HG03342 (cell line): ENCODE results near the gene MAPK7.
A peak's percentile ranks its signal among the peaks of the same experiment; 100 is the strongest.

Source experiments
- ATAC-seq: cut with Tn5 transposase; IDR thresholded peaks from one replicate; pipeline ENCODE4 v1.9.1; 2021; ENCODE audit warnings: mild to moderate bottlenecking, moderate library complexity; ENCODE audit not compliant: unreplicated experiment

The MAPK7 gene

DNA sequence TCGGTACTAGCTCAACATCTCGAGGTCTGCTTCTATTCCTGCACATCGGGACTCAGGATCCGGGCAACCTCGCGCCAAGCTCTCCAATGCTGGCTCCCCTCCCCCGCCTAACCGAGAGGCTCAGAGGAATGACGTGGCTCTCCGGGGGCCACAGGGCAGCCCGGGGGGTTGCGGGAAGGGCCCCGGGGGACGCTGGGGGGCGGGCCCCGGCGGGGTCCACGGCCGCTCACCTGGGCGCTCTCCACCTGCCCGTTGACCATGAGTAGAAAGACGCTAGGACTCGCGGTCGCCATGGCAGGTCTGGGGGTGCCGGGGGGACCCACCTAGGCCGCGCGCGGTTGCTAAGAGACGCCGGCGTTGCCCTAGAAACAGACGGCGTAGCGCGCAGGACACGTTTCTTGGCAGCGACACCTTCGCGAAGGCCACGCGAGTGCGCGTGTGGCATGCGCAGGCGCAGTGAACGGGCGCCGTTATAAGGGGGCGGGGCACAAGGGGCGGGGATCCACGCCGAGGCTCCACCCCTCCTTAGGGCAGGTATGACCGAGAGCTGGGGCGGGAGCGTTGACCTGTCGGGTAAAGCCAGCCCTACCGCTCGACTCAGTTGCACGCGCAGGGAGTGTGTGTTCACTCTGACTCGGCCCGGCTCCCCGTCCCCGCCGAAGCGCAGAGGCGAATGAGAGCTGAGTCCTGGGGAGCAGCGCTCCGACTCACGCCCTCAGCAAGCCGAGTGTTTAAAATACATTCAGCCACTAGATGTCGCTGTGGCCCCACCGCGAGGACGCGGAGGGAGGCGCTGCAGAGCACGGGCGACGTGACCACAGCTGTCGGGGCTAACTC lies 15.8 kb upstream of the MAPK7 start, which contains the start of gene B9D1:
Gene B9D1 (minus strand): TSS at position 447 of the 837 bp plus-strand sequence. CDS start 154 bp downstream, at position 293.
- ATAC-seq, result peak; percentile 74

DNA sequence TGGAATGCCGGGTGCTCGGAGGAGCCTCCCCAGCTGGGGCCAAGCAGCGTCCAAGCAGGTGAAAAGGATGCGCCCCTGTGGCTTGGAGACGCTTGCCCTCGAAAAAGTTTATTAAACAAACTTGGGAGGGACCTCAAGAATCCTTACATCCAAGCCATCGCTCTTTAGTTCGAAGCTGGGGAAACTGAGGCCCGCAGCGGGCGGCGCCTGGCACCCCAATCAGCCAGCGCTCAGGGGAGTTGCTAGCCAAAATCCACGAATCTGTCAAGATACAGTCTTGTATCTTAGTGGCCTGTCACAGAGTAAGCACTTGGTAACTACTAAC lies 15.2 kb upstream of the MAPK7 start:
- ATAC-seq, result no peak

DNA sequence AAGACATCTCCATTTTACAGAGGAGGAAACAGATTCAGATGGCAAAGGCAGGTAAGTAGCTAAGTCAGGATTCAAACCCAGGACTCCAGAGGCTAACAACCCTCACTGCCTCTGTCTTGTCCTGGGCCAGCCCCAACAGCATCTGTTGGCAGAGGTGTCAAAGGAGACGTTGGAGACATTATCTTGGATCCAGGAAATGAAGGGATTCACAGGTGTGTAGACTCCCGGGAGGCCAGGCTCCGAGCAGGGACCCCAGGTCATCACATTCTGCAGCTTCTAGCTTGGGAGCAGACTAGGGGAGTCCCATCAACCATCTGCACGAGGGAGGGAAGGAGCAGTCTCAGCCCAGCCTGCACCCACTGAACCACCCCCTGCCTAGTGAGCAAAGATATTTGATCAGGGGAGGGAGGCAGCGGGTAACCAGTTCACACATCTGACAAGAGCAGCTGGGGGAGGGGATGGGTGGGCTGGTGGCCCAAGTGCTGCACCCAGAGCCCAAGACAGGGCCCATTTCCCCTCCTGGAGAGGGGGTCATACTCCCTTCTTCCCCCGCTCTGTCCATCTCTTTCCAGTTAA lies 14.8 kb upstream of the MAPK7 start:
- no peak for ATAC-seq

DNA sequence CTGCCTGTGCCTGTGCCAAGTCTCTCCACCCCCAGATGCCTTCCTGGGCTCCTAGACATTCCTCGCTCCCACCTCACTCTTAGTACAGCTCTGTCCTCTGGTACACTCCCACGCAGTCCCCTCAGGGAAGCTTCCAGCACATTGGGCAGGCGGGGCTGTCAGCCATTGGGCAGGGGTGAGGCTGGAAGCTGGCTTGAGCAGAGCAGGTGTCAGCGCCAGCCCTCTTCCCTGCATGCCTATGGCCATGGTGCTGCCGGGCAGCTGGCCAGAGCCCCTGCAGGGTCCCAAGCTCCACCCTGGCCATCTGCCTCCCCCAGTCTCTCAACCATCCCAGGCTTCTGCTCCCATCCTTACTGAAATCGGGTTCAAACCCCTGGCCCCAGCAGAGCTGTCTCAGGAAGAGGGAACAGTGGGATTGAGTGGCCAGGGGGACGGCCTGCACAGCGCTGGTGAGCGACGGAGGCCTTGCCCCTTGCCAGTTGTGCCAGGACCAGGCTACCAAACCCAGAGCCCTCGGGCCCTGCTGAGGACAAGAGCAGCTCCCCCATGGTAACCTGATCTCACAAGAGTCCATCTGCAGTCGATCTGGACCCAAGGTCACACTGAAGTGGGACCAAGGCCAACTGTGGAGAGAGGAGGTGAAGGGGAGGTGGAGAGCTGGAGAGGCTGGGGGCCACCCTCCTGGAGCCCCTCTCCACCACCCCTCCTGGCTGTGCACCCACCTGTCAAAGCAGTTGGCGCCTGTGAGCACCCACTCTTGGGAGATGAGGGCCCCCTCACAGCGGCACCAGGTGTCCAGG lies 13.4 kb upstream of the MAPK7 start:
- no peak for ATAC-seq

DNA sequence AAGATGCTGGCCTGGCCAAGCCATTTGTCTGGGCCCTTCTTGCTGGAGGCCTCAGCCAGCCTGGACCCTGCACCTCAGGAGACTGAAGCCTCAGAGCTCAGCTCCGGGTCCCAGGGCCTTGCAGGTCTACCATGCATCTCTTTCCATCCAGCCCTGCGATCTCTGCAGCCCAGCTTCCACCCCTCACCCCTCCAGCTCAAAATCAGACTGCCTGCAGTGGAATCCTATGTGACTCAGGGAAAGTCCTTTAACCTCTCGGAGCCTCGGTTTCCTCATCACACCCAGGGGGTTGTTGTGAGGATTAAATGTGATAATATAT lies 12.8 kb upstream of the MAPK7 start:
- no peak for ATAC-seq

DNA sequence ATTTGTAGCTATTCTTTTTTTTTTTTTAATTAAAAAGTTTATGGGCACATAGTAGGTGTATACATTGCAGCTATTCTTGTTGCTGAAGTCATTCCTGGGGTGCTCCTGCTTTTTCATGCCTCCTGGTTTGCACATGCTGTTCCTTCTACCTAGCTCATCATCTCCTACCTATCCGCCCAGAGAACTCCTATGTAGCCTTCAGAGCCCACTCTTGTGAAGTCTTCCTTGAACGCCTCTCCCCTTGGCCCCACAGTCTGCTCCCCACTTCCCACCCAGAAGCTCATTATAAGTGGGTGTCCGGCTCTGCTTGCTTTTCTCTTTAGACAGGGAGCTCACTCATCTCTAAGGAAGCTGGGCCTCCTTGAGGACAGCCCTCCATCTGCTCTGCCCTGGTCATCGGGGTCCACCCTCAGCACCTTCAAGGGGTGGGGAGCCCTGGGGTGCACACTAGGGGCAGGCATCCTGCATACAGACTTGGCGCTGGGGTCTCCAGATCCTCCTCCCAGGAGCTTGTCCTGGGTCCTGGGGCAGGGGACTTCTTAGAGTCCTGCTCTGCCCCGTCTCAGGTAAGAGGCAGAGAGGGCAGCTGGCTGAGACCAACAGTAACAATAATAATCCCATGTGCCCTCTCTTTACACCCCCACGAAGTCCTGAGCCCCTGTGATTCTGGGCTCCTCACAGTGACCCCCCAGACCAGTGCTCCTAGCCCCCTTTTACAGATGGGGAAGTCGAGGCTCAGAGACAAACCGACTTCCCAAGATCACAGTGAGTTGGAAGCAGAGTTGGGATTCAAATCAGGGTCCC lies 12.3 kb upstream of the MAPK7 start:
- no peak for ATAC-seq

DNA sequence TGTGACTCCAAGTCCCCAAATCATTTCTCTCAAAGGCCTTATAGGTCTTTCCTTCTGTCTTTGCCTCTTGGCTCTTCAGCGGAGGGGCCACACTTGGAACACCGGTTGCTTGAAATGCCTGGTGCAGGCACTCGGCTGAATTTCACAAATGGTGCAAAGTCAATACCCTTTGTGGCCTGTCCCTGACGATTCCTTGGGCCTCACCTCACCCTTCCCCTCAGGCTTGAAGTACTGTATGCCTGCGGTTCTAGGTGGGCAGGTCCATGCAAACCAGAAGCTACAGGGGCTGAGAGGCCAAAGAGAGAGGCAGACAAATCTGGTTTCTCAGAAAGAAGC lies 11.7 kb upstream of the MAPK7 start:
- ATAC-seq, result no peak

DNA sequence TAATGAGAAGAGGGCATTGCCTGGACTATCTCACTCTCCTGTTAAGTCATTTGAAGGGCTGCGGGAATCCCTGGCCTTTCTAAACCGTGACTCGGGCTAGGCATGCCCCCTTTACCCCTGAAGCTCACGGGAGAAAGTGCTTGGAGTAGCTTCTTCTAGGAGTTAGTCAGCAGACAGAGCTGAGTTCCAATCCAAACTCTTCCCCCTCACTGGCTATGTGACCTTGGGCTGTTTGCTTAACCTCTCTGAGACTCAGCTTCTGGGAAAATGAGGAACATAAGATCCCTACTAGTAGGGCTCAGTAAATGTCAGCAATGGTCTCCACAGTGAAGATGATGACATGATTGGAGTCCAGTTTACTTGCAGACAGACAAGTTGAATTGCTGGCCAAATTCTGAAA lies 10.1 kb upstream of the MAPK7 start:
- ATAC-seq, result no peak

DNA sequence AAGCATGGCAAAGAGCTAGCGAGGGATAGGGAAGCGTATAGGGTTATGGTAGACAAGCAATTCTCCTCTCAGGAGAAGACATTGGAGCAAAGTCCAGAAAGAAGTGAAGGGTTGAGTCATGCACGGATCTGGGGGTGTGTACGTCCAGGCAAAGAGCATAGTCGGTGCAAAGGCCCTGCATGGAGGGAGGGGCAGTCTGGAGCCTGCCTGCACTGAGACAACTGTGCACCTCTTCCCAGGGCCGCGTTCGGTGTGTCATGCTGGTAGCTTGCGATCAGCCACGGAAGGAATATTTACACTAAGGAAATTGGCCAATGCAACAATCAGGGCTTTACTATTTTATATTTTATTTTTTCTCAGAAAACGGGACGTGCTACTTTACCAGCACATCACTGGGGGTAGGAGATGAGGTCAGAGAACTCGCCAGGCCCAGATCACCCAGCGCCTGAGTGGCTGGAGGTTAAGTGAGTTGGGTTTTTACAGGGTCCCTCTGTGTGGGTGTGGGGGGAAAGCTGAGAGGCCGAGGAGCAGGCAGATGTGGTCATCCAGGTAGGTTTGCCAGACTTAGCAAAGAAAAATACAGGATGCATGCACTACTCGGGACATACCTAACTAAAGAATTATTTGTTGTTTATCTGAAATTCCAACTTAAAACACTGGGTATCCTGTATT lies 9.1 kb upstream of the MAPK7 start:
- no peak for ATAC-seq

DNA sequence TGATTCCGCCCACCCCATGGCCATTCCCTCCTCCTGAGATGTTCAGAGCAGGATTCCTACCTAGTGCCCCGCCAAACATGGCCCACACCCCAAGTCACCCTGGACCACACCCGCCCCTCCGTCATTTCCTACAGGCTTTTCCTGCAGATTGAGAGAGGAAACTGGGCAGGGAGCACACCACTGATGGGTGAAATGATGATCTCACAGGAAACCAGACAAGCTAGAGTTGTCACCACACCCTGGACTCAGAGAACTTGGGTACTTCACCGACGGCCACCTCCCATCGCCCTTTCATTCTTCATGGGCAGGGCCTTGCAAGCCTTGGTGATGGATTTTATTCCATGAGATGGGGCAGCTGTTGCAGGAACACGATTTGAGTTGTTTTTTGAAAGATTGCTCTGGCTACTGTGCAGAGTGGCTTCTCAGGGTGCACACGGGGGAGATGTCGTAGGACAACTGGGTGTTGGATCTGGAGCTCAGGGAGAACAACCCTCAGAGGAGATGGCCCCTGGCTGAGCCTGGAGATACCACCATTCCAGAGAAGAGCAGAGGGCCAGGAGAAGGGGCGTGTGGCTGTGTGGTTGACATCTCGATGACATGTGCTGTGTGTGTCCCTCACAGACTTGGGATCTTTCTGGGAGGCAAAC lies 8.3 kb upstream of the MAPK7 start:
- ATAC-seq, result no peak

DNA sequence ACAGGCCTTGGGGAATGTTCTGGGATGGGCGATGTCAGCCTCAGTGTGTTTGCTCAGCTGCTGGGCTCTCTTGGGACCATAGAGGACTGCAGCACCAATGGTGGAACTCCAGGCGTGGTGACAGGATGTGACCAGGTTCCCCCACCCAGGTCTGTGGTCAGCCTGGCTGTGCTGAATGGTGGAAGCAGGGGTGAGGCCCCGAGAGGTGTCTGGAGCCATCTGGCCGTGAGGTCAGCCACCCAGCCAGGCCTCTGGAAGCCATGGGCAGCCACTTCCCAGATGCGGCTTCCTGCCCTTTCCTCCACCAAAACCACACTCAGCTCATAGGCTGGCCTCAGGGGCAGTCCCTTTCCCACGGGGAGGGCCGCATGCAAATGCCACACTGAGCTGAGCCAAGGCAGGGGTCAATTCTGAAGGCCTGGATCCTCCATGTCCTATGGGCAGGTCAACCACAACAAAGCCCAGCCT lies 7.8 kb upstream of the MAPK7 start:
- no peak for ATAC-seq

DNA sequence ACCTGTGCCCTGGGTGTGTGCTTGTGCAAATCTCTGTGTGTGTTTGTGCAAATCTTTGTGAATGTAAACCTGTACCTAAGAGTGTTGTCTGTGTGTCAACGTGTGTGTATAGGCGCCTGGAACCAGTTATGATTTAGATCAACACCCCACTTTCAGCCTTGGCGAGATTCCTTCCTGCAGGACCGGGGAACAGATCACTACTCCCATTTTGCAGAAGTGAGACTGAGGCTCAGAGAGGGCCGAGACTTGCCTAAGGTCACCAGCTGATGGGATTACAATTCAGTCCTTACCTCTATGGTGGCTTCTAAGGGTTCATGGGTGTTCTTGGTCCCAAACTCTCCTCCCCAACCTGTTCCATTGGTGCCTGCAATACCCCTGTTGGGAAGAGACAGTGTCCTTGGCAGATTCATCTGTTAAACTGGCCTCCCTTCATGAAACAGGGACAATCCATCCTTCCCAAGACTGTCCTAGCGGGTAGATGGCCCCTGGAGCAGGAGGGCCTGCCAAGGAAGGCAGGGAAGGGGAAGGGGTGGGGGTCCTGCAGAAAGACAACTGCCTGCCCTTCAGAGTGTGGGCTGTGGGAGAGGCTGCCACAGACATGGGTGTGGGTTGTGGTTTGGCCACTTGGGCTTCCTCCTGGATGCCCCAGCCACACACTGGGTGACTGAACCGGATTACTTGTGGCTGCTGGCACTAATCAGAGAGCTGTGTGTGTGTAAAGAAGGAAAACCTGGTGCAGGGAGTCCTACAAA lies 6.9 kb upstream of the MAPK7 start:
- ATAC-seq, result no peak

DNA sequence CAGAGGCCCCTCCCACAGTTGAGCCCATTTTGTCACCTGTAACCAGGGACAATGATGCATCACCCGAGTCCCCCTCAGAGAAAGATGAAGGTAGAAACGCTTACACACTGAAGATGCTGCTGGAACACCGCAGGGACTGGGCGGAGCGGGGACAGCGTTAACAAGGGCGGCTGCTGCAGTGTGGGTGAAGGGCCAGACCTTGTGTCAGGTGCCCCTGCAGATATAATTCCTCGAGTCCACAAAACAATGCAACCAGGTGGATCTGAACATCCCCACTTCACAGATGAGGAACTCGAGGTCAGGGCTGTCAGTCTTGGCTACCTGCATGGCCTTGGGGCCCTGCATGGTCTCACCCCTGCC lies 6.3 kb upstream of the MAPK7 start:
- no peak for ATAC-seq

DNA sequence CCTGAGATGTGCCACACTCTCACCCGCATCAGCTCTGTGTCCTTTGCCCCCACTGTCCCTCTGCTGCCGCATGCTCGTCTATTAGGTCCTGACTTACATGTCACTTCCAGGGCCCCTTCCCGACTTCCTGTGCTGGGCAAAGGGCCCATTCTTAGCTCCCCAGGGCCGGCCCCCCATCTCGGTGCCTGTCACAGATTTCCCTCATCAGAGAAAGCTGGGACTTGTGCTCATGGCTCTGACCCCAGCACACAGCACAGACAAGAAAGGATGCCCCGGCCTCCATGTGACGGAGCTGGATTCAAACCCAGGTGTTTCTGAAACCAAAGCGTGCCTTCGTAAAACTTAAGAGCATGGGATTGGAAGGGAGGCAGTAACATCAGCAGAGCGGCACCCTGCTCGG lies 5.9 kb upstream of the MAPK7 start:
- no peak for ATAC-seq

DNA sequence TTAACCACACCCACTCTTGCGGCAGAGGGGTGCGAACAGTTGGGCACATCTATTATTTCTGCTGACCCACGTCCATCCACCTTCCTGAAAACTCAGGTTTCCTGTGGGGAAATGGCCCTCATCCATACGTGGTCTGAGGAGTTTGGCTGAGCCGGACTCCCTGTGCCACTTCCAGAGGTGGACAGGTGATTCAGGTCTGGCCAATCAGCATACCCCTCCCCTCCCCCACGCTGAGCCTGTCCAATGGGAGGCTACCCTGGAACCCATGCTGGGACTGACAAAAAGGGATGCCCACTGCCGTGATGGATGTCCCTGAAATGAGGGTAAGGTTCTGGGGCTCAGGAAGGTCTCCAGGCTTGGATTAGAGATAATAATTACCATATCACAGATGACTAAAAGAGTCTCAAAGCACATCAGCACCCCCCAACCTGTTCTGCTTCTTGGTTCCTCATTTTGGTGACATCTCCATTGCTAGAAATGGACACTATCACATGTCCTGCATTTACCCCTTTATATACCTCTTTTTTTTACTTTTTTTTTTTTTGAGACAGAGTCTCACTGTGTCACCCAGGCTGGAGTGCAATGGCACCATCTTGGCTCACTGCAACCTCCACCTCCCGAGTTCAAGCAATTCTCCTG lies 5.3 kb upstream of the MAPK7 start:
- ATAC-seq, result no peak

DNA sequence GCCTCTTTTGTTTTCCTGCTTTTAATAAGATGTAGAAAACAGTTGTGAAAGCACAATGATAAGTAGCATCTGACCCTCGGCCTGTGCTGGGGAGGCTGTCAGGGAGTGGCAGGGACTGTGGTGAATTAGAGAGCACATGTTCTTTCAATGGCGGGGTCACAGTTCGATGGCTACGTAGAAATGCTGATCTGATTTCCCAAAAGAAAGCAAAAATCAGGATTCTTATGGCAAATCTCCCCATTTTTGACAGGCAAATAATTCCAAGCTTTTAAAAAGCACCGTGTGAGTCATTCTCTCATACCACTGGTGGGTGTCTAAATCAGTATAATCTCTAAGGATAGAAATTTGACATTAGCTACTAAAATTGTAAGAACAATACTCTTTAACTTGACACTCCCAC lies 4.2 kb upstream of the MAPK7 start:
- ATAC-seq, result no peak

DNA sequence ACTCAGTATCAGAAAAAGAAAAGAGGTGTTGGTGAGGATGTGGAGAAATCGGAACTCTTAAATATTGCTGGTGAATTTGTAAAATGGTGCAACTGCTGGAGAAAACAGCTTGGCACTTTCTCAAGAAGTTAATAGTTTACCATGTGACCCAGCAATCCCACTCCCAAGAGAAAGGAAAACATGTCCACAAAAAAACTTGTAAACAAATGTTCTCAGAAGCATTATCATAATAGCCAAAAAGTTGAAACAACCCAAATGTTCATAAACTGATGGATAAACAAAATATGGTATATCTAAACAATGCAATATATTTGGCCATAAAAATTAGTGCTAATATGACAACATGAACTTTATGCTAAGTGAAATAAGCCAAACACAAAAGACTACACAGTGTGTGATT lies 2.6 kb upstream of the MAPK7 start:
- ATAC-seq, result no peak

DNA sequence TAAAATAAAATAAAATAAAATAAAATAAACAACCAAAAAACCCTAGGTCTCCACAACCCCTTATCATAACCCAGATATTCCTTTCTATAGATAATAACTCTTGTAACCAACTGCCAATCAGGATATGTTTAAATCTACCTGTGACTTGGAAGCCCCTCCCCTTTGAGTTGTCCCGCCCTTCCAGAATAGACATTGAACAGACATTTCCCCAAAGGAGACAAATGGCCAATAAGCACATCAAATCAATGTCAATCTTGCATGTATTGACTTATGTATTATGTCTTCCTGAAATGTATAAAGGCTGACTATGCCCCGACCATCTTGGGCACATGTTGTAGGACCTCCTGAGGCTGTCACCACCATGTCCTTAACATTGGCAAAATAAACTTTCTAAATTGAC lies 1.5 kb upstream of the MAPK7 start:
- no peak for ATAC-seq
